Stimulated activated memory B cell treated with anti-CD40 and anti-IgM and Interleukin-4, amounts not matched to agents 10 μg/mL and 1 μg/mL and 100 μg/mL, for 72 hours (primary cell): Measurements from ENCODE around the gene VPS13A.

ENCODE experiments used
- ATAC-seq: fragments of 150-1000 bp; cut with Tn5 transposase; 2 replicates; pipeline ENCODE4 v1.10.0; 2021
- H3K27ac Mint-ChIP-seq: one replicate; pipeline ENCODE4 v1.8.0; 2022; ENCODE audit warnings: mild to moderate bottlenecking, mixed read lengths
- H3K27me3 Mint-ChIP-seq: one replicate; pipeline ENCODE4 v1.8.0; 2022; ENCODE audit warnings: mixed read lengths
- H3K36me3 Mint-ChIP-seq: one replicate; pipeline ENCODE4 v1.8.0; 2022; ENCODE audit warnings: mixed read lengths
- H3K4me1 Mint-ChIP-seq: one replicate; pipeline ENCODE4 v1.8.0; 2022; ENCODE audit warnings: mixed read lengths
- H3K4me3 Mint-ChIP-seq: one replicate; pipeline ENCODE4 v1.8.0; 2022; ENCODE audit warnings: mild to moderate bottlenecking, moderate library complexity, mixed read lengths
- H3K9me3 Mint-ChIP-seq: one replicate; pipeline ENCODE4 v1.8.0; 2022; ENCODE audit warnings: mixed read lengths

The VPS13A gene

DNA sequence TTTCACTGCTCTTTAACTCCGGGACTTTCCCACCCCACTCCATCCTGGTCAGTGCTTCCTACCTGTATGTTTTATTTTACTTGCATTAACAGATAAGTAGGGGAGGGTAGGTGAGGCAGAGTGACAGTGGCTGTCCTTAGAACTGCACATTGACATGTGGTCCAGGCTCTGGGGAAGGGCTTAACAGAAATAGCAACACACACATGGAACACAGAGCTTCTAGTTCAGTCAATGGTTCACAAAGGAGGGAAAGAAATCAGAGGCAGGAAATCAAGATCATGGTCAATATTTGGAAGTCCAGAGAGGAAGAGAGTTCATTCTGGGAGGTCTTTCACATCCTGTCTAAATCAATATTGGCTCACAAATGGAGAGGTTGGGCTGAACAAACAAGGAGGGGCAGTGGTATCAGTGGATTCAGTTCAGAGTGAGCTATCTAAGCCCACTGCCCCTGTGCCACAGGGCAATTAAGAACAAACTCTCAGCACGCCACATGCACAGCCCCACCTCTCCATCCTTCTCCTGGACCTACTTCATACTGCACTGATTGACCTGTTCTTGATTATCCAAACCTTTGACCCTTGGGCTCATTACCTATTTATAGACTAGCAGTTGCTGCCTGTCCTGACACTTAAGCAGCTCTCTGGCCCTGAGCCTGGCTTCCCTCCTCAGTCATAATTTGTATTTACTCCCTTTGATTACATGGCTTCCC, 6.2 kb upstream of the VPS13A start:
- ATAC-seq: peak; percentile 40
- Mint-ChIP-seq H3K27ac (no peak overlapping the region), H3K27me3 (no peaks in the 10 kb centered on the region), H3K9me3 (no peaks in the 10 kb centered on the region), H3K36me3 (no peaks in the 10 kb centered on the region), H3K4me3 (no peak overlapping the region), H3K4me1 (peaks cover 16% of the 10 kb centered on the region)

DNA sequence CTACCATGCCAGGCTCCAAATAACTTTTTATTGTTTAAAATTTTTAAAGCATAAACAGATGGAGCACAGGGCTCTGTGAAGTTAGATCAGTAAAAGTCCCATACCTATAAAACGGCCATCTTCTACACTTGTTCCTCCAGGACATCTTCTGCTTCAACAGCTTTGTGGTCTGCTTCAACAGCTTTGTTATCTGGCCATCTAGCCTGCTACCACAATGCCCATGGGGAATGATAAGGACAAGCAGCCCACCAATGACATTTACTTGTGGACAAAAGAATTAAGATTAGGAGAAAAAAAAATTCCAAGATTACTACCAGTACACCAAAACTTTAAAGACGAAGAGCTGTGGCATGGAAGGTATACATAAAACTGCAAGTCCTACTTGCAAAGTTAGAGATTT, 2.2 kb upstream of the VPS13A start:
- Mint-ChIP-seq H3K36me3 (no peaks in the 10 kb centered on the region), H3K27ac (peak overlapping the region; percentile 7), H3K9me3 (no peaks in the 10 kb centered on the region), H3K27me3 (no peaks in the 10 kb centered on the region), H3K4me1 (peaks cover 37% of the 10 kb centered on the region), H3K4me3 (no peak overlapping the region)
- ATAC-seq: no peak

DNA sequence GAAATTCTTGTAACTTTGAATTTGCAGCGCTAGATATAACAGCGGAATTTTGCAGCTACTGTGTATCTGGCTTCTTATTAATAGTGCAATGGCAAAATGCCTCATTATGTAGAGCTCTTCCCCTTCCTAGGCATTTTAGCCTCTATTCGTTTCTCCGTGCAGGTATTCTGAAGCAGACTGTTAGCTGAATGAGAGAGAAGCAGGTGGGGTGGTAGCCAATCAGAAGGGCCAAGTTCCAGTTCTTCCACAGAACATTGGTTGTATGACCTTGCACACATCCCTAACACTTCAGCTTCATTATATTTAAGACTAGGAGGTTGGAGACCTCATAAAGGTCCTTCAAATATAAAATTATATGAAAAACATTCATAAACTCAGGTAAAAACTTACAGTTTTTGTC, 1.2 kb upstream of the VPS13A start:
- no peak overlapping the region for H3K4me3 Mint-ChIP-seq
- no peak for ATAC-seq
- no peaks in the 10 kb centered on the region for H3K27me3 Mint-ChIP-seq

DNA sequence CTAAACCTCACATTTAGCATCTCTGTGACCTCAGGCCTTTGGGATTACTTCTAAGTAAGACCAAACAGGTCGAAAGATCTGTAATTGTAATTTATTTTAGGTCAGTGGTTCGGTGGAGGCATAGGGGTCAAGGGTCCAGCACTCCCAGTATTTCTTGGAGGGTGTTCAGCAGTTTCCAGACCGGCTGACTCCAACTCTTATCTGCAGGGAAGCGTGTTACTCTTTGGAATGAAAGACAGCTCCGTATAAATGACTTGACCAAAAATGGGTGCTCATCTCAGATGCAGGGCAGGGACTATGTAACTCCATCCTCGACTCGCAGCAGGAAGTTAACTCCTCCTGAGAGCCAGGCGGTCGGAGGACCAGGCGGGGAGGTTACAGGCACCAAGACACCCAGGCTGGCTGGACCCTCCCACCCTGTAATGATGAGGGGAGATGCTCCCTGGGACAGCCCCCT, 620 bp upstream of the VPS13A start:
- Mint-ChIP-seq H3K4me3 (peak overlapping the region; percentile 89), H3K27me3 (no peaks in the 10 kb centered on the region), H3K27ac (peak overlapping the region; percentile 88), H3K36me3 (no peaks in the 10 kb centered on the region), H3K9me3 (no peaks in the 10 kb centered on the region), H3K4me1 (peaks cover 35% of the 10 kb centered on the region)
- ATAC-seq: no peak

More for the DNA sequence above, 1.2 kb upstream of the VPS13A start:
- no peaks in the 10 kb centered on the region for H3K36me3 Mint-ChIP-seq
- H3K27ac Mint-ChIP-seq: peak overlapping the region; percentile 7
- H3K4me1 Mint-ChIP-seq: peaks cover 37% of the 10 kb centered on the region
- no peaks in the 10 kb centered on the region for H3K9me3 Mint-ChIP-seq

DNA sequence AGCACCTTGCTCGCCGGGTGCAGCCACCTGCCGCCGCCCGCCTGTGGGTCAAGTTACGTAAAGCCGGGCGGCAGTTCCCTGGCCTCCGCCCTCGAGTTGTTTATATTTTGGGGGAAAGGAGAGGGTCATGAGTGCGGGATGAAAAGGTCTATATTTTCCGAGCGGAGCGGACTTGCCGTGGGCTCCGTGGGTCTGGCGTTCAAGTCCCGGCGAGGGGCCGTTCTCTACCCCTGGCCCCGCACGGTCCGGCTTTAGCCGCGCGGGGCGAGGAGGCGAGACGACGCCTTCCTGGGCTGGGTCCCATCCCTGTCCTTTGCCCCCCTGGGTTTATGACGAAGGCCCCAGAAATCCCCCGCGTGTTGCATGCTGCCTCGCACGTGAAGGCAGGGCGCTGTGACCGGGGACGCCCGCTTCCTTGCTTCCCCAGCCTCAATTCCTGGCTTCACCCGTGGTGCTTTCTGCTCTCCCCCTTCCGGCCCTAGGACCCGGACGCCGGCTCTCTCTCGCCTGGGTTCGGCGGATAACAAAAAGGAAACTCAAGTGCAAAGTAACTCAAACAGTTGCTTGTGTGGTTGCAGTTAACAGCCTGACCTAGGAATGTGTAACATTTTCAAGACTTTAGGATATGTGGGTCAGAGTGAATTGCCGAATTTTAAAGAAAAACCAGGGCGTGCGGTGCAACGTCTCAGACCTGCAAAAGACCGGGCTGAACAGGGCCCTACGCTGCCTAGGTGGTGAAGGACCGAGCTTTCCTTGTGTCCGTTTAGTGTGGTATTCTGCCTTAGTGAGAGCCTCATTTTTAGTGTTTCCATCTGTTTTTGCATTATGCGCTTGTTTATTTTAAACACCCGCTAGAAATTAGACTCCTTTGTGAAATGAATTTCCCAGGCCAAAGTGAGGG, 810 bp downstream of the VPS13A start:
- ATAC-seq: peak; percentile 31
- Mint-ChIP-seq H3K4me1 (peaks cover 31% of the 10 kb centered on the region), H3K4me3 (peak overlapping the region; percentile 89), H3K9me3 (no peaks in the 10 kb centered on the region), H3K27me3 (no peaks in the 10 kb centered on the region), H3K27ac (peak overlapping the region; percentile 88), H3K36me3 (no peaks in the 10 kb centered on the region)

DNA sequence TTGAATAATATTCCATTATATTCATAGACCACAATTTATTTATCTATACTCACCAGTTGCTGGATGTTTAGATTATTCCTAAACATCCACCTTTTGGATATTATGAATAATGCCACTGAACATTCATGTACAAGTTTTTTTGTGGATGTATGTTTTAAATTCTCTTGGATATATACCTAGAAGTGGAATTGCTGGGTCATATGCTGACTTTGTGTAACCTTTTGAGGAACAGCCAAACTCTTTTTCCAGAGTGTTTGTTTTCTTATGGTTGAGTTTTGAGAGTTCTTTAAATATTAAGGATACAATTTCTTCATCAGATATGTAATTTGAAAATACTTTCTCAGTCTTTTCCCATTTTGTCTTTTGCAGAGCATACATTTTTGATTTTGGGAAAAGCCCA, 2.7 kb downstream of the VPS13A start:
- Mint-ChIP-seq H3K27ac (no peak overlapping the region), H3K4me3 (no peak overlapping the region), H3K36me3 (no peaks in the 10 kb centered on the region), H3K27me3 (no peaks in the 10 kb centered on the region), H3K9me3 (no peaks in the 10 kb centered on the region), H3K4me1 (peaks cover 31% of the 10 kb centered on the region)
- no peak for ATAC-seq

DNA sequence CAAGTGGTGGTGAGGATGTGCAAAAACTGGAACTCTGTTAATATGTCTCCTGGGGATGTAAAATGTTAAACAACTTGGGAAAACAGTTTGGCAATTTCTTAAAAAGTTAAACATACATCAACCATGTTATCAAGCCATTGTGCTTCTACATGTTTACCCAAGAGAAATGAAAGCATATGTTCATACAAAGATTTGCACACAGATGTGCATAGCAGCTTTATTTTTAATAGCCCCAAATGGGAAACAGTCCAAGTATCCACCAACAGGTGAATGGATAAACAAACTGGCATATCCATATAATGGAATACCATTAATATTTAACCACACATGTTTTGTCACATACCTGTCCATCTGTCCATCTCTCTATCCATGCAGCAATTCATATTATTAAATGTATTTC, 6.2 kb downstream of the VPS13A start:
- H3K4me1 Mint-ChIP-seq: peaks cover 22% of the 10 kb centered on the region
- H3K36me3 Mint-ChIP-seq: peaks cover 10% of the 10 kb centered on the region
- H3K9me3 Mint-ChIP-seq: no peaks in the 10 kb centered on the region
- H3K4me3 Mint-ChIP-seq: no peak overlapping the region
- ATAC-seq: no peak
- H3K27ac Mint-ChIP-seq: no peak overlapping the region
- no peaks in the 10 kb centered on the region for H3K27me3 Mint-ChIP-seq

DNA sequence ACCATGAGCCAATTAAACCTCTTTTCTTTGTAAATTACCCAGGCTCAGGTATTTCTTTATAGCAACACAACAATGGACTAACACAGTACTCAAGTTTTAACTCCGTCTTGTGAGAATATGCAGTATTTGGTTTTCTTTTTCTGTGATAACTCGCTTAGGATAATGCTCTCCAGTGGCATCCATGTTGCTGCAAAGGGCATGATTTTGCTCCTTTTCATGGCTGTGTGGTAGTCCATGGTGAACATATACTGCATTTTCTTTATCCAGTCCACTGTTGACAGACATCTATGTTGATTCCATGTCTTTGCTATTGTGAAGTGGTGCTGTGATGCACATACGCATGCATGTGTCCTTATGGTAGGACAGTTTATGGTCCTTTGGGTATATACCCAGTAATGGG, 10.9 kb downstream of the VPS13A start:
- Mint-ChIP-seq H3K9me3 (no peaks in the 10 kb centered on the region), H3K27ac (no peak overlapping the region), H3K36me3 (peaks cover 10% of the 10 kb centered on the region), H3K27me3 (no peaks in the 10 kb centered on the region), H3K4me3 (no peak overlapping the region), H3K4me1 (peaks cover 50% of the 10 kb centered on the region)
- no peak for ATAC-seq

DNA sequence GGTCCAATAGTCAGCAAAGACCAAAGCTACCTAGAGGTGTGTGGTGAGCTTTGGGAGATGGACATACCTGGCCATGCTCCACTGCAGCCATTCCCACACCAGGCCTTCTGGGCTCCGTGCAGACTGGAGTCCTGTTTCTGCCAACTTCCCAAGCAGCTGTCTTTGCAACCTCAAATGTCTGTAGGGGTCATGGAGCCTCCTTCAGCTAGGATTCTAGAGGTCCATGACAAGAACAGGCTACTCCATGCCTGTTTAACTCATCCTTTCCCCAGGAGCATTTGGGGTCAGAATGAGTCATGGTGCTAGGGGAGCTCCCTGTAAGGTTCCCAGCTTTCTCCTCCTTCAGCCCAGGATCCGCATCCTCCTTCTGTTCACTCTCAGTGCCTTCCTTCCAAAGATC, 17.1 kb downstream of the VPS13A start:
- ATAC-seq: no peak
- Mint-ChIP-seq H3K27ac (no peak overlapping the region), H3K36me3 (peaks cover 5% of the 10 kb centered on the region)

DNA sequence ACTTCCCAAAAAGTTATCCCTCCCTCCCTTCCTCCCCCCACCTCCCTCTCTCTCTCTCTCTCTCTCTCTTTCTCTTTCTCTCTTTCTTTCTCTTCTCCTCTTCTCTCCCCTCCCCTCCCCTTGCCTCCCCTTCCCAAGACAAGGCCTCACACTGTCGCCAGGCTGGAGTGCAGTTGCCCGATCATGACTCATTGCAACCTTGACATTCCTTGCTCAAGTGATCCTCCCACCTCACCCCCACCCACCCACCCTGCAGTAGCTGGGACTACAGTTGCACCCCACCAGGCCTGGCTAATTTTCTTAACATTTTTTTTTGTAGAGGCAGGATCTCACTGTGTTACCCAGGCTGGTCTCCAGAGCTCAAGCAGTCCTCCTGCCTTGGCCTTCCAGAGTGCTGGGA, 32.8 kb downstream of the VPS13A start:
- H3K4me3 Mint-ChIP-seq: no peak overlapping the region
- H3K36me3 Mint-ChIP-seq: peaks cover 25% of the 10 kb centered on the region
- H3K9me3 Mint-ChIP-seq: no peaks in the 10 kb centered on the region
- H3K4me1 Mint-ChIP-seq: no peaks in the 10 kb centered on the region
- H3K27me3 Mint-ChIP-seq: no peaks in the 10 kb centered on the region
- H3K27ac Mint-ChIP-seq: no peak overlapping the region
- ATAC-seq: no peak

More for the DNA sequence above, 17.1 kb downstream of the VPS13A start:
- no peak overlapping the region for H3K4me3 Mint-ChIP-seq
- peaks cover 53% of the 10 kb centered on the region for H3K4me1 Mint-ChIP-seq
- no peaks in the 10 kb centered on the region for H3K9me3 Mint-ChIP-seq
- no peaks in the 10 kb centered on the region for H3K27me3 Mint-ChIP-seq

DNA sequence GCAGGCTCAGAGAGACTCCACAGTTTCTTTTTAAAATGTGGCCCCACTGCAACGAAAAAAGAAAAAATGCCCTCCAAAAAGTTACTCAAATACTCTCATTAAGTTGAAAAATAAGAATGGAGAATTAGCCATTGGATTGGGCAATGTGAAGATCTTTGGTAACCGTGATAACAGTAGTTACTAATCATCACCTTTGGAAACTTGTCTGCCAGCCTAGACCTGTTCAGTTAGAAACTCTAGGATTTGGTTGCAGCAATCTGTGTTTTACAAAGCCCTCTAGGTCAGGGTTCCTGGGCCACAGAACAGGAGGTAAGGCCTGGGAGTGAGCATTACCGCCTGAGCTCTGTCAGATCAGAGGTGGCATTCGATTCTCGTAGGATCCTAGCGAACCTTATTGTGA, 34.2 kb downstream of the VPS13A start:
- no peak for ATAC-seq
- no peaks in the 10 kb centered on the region for H3K4me1 Mint-ChIP-seq
- no peaks in the 10 kb centered on the region for H3K27me3 Mint-ChIP-seq
- H3K4me3 Mint-ChIP-seq: no peak overlapping the region
- no peaks in the 10 kb centered on the region for H3K9me3 Mint-ChIP-seq
- no peak overlapping the region for H3K27ac Mint-ChIP-seq
- peaks cover 21% of the 10 kb centered on the region for H3K36me3 Mint-ChIP-seq

DNA sequence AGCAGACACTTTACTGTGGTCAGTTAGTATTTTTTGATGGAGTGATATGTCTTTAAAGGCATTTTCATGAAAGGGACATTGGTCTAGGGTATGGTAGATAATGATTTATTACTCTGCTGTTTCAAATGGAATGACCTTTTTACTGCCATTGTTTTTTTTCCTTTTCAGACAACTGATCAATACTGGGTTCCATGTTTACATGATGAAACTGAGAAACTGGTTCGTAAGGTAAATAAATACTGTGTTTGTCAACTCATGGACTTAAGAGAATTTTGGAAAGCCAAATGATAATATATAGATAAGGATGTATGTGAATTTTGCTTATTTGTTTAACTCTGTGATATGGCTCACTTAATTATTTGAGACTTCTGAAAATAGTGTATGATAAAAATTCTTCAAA, 35.5 kb downstream of the VPS13A start:
- no peaks in the 10 kb centered on the region for H3K27me3 Mint-ChIP-seq
- H3K4me3 Mint-ChIP-seq: no peak overlapping the region
- H3K36me3 Mint-ChIP-seq: peaks cover 28% of the 10 kb centered on the region
- no peaks in the 10 kb centered on the region for H3K9me3 Mint-ChIP-seq
- H3K27ac Mint-ChIP-seq: no peak overlapping the region
- H3K4me1 Mint-ChIP-seq: no peaks in the 10 kb centered on the region
- ATAC-seq: no peak

DNA sequence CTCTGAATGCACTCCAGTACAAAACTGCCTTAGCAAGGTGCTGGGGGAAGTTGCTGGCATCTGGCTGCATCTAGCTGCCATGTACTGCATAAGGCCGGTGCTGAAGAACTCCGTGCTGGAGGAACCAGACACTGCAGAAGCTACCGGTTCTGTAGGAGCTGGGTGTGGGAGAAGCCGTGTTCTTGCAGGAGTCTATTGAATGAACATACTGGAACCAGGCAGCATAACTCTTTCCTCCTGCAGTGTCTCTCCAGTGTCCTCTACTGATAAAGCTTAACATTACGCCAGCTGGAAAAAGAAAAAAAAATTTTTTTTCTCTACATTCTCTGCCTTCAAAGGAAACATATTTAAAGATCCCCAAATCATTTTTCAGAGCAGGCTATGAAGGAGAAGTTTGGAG, 38.5 kb downstream of the VPS13A start:
- Mint-ChIP-seq H3K9me3 (no peaks in the 10 kb centered on the region), H3K4me1 (no peaks in the 10 kb centered on the region), H3K27ac (no peak overlapping the region), H3K4me3 (no peak overlapping the region), H3K36me3 (peaks cover 41% of the 10 kb centered on the region), H3K27me3 (no peaks in the 10 kb centered on the region)
- no peak for ATAC-seq

DNA sequence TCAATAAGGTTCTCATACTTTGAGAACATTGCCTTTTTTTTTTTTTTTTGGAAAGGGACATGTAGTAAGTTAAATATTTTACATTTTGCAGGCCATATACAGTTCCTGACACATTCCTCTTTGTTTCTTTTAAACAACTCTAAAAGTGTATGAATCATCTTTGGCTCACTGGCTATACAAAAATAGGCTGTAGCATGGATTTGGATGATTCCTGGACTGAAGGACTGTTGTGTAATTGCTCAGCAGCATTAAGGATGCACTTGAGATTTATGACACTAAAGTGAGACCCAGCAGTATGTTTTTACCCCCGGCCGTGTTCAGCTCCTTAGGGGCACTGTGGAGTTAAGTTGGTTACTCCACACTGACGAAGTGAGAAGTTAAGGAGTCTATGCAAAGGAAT, 41.3 kb downstream of the VPS13A start:
- H3K27ac Mint-ChIP-seq: no peak overlapping the region
- no peak overlapping the region for H3K4me3 Mint-ChIP-seq
- no peak for ATAC-seq
- H3K36me3 Mint-ChIP-seq: peaks cover 61% of the 10 kb centered on the region
- H3K27me3 Mint-ChIP-seq: no peaks in the 10 kb centered on the region
- no peaks in the 10 kb centered on the region for H3K4me1 Mint-ChIP-seq
- H3K9me3 Mint-ChIP-seq: no peaks in the 10 kb centered on the region

DNA sequence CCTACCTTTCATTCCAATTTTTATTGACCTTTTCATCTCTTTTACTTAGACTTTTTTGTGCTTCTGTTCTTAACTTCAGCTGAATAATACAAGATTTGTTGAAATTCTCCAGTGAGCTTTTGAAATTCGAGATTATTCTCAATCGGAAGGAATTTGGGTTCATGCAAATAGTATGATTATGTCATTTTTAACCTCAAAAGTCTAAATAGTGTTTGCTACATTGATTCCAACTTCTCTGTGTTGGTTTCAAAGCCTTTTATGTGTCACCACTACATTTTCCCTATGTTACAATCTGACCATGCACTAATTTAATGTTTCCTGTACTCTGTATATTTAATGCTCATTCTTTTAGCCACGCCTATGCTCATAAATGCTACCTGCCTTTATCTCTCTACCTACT, 44.1 kb downstream of the VPS13A start:
- H3K27ac Mint-ChIP-seq: no peak overlapping the region
- no peaks in the 10 kb centered on the region for H3K27me3 Mint-ChIP-seq
- no peaks in the 10 kb centered on the region for H3K9me3 Mint-ChIP-seq
- ATAC-seq: no peak
- H3K4me1 Mint-ChIP-seq: no peaks in the 10 kb centered on the region
- no peak overlapping the region for H3K4me3 Mint-ChIP-seq
- peaks cover 65% of the 10 kb centered on the region for H3K36me3 Mint-ChIP-seq
